ENCODE data around the gene NIP7. TPM values are rescaled to one million over a fixed set of nuclear protein-coding genes. Genes with fewer than 3 reads are reported as not detected.
"Not testable (repeated sequence)": the region's sequence is repeated elsewhere in the genome, so short reads cannot be mapped to it uniquely, and the experiment has no call there.

The NIP7 gene
- 10 to 100 TPM; 32.0 to 38.2 (median 33.7) TPM for polyA plus RNA-seq (ENCODE audit: insufficient read length in 4 of 4)

DNA sequence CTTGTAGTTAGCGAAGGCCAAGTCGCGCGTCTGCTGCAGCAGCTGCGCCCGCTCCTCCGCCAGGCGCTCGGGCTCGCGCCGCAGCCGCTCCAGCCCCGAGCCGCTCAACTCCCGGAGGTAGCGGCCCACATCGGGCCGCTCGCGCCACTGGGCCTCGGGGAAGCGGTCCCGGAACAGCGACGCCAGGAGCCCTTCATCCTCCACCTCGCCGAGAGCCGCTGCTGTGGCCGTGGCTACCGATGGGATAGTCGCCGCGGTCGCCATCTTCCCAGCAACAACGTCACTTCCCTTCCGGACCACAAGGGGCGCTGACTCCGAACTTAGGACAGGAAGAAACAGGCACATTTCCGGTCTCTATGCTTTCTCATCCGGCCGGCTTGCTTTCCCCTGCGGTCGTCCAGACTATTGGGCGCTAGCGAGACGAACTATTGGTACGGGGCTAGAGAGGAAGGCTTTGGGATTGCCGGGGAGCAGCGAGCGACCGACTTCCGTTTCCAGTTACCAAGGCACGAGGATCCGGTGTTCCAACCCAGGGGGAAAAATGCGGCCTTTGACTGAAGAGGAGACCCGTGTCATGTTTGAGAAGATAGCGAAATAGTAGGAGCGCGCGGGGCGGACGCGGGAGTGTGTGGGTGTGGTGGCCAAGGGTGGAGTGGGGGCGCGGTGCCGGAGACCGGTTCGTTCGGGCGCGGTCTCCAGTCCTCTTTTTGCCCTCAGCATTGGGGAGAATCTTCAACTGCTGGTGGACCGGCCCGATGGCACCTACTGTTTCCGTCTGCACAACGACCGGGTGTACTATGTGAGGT lies at the start of gene NIP7, which contains the start of gene COG8:
Gene NIP7, plus strand, starts transcription at position 484 of the 806 bp plus-strand sequence. Its CDS starts 58 bp downstream, at position 542.
Gene COG8, minus strand, starts transcription at position 276 of the 806 bp plus-strand sequence. Its CDS starts 12 bp downstream, at position 264.
- DNase-seq (ENCODE audit: low read depth in 4 of 4, low spot score in 3 of 4): peak; percentile 95 to 98 (median 97)

DNA sequence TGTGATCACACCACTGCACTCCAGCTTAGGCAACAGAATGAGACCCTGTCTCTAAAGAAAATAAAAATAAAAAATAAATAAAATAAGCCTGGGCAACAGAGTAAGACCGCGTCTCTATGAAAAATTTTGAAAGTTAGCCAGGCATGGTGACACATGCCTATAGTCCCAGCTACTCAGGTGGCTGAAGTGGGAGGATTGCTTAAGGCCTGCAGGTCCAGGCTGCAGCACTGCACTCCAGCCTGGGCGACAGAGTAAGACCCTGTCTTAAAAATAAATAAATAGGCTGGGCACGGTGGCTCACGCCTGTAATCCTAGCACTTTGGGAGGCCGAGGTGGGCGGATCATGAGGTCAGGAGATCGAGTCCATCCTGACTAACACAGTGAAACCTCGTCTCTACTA lies 47.9 kb upstream of the NIP7 start:
- DNase-seq (ENCODE audit: low read depth in 4 of 4, low spot score in 3 of 4): not testable (repeated sequence)

DNA sequence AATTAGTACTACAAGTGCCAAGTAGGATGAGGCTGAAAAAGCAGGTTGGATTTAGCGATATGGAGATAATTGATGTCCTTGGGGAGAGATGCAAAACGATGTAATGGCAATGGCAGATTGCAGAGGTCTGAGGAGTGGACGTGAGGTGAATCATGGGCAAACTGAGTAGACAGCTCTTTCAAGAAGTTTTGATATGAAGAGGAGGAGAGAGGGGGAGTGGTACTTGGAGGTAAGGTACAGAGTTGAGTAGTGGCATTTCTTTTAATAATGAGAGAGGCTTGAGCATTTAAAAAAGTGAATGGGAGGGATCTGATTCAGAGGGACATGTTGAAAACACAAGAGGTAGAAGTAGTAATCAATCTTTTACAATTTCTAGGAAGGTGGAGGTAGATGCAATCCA lies 46.2 kb upstream of the NIP7 start:
- no peak for DNase-seq (ENCODE audit: low read depth in 4 of 4, low spot score in 3 of 4)

DNA sequence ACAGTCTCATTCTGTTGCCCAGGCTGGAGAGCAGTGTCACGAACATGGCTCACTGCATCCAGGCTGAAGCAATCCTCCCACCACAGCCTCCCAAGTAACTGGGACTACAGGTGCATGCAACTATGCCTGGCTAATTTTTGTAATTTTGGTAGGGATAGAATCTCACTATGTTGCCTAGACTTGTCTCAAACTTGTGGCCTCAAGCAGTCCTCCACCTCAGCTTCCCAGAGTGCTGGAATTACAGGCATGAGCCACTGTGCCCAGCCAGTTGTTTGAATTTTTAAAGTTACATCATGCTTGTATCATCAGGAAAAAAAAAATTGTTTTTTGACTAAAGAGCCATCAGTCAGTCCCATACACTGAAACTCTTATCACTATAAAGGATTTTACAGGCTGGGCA lies 45.5 kb upstream of the NIP7 start:
- DNase-seq (ENCODE audit: low read depth in 4 of 4, low spot score in 3 of 4): no peak

DNA sequence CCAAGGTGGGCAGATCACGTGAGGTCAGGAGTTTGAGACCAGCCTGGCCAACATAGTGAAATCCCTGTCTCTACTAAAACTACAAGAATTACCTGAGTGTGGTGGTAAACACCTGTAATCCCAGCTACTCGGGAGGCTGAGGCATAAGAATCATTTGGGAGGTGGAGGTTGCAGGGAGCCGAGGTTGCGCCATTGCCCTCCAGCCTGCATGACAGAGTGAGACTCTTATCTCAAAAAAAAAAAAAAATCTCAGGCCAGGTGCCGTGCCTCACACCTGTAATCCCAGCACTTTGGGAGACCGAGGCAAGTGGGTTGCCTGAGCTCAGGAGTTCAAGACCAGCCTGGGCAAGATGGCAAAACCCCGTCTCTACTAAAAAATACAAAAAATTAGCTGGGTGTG lies 42.8 kb upstream of the NIP7 start:
- DNase-seq (ENCODE audit: low read depth in 4 of 4, low spot score in 3 of 4): not testable (repeated sequence)

DNA sequence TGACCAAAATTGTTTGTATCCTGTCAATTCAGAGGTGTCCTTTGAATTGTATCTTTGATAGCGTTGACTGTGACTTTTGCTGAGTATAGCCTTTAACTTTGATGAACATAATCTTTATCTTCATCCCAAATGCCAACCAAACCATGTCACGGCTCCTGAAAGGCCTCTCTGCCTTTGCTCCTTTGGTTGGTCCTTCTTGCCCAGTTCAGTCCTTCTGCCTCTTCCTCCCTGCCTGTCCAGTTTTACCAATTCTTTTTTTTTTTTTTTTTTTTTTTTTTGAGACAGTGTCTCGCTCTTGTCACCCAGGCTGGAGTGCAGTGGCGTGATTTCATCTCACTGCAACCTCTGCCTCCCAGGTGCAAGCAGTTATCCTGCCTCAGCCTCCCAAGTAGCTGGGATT lies 41.3 kb upstream of the NIP7 start:
- DNase-seq (ENCODE audit: low read depth in 4 of 4, low spot score in 3 of 4): no peak

DNA sequence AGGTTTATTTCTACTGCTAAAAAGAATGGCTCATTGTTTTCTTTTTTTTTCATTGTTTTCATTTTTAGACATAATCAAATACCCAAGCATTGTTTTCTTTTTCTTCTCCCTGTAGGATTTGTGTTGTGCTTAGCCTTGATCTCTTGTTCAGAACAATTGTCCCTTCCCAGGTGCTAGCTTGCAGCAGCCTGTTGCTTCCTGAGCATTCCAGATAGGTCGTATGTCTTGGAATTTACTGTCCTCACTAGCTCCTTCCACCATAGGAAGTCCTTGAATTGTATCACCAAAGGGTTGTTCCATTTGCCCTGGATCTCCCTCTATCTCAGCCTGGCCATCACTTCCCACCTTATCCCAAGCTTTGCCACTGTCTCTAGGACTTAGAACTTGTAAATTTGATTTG lies 38.4 kb upstream of the NIP7 start:
- no peak for DNase-seq (ENCODE audit: low read depth in 4 of 4, low spot score in 3 of 4)

DNA sequence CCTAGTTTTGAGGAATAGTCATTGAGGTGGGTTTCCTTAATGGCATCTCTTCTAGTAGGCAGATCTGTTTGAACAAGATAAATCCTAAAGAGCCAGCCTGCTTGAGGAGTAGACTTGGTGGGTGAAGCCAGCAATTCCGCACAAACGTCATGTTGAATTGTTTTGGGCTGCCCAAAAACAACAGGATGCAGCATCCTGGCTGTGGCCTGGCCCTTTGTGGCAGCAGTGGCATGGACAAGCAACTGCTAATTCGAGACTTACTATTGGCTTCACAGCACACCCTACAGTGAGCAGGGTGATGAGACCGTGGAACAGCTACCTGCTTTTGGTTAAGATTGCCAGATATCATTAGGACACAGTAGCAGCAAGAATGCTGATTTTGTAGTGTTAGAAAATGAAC lies 37.7 kb upstream of the NIP7 start:
- DNase-seq (ENCODE audit: low read depth in 4 of 4, low spot score in 3 of 4): no peak

DNA sequence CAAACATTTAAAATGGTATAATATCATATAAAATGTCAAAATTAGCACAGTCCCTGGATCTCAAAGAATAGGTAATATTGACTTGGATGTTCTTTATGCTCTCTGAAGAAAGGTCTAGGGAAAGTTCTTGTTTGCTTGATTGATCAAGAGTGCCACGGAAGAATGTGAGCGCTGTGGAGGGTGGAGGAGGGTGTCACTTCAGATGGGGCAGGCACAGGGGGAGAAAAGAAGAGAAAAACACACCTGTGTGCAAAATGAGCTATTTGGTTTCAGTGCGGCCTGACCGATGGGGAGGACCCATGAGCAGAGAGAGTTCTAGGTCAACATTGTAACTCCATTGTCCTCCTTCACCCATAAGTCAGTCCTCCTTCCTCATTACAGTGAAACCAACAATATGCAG lies 37.3 kb upstream of the NIP7 start:
- DNase-seq (ENCODE audit: low read depth in 4 of 4, low spot score in 3 of 4): no peak

DNA sequence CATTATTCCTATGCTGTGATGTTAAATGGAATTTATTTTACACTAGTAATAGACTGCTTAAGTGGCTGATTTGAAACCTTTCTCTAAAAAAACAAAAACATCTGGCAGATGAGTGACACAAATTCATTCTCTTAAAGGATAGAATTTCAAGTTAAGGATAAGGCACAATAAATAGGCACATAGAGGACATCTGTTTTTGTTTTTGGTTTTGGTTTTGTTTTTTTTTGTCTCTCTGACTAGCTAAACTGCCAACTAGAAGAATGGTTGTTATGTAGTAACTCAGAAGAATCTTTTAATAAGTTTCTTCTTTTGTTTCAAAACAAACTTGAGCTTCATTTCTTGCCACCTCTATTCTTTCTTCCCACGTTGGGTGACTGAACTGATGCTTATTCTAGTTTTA lies 33.5 kb upstream of the NIP7 start:
- DNase-seq (ENCODE audit: low read depth in 4 of 4, low spot score in 3 of 4): no peak

DNA sequence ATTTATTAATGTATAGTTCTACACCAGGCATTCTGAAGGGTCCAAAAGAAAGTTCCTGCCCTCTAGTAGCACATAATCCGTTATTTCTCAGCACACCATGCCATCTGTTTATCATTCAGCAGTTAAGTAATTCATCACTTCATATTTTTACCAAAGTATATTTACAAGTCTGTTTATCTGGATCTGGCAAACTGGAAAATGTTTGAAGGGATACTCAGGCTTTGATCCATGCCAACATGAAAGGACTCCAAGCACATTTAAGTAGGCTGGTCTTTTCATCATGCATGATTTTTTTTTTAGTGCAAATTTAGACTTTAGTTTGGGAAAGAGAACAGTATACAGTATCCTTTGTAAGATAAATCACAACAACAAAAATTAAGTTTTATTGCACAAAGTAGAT lies 32.5 kb upstream of the NIP7 start:
- DNase-seq (ENCODE audit: low read depth in 4 of 4, low spot score in 3 of 4): no peak

DNA sequence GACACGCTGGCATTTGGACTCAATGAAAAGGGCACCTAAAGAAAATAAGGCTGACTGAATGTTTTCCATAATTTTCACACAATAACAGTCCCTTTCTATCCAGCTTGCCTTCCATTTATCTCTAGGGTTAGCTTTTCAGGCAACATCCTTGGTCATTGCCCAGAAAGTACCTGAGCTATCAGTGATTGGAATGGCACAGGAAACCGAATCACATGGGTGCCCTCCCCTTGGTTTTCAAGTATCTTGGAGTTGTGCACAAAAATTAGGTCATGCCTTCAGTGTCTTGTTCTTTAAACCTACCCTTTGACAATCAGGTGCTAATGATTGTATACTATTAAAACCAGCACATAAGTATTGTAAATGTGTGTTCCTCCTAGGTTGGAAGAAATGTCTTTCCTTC lies 31.7 kb upstream of the NIP7 start:
- DNase-seq (ENCODE audit: low read depth in 4 of 4, low spot score in 3 of 4): no peak

DNA sequence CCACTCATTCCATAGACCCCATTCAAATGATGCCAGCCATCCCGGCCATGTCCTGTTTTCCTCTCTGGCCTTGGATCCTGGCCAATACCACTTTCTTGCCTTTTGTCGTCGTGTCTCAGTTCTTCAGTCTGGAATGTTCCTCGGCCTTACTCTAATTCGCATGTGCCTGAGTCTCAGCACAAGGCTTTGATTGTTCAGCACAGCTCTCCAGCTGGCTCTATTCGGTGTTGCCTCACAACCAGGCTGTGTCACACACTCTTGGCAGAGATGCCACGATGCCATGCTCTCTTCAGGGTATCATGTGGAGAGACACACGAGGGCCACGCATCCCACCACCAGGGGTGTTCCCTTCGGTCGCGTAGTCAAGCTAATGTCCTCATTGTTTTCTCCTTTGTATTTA lies 30.3 kb upstream of the NIP7 start:
- no peak for DNase-seq (ENCODE audit: low read depth in 4 of 4, low spot score in 3 of 4)

DNA sequence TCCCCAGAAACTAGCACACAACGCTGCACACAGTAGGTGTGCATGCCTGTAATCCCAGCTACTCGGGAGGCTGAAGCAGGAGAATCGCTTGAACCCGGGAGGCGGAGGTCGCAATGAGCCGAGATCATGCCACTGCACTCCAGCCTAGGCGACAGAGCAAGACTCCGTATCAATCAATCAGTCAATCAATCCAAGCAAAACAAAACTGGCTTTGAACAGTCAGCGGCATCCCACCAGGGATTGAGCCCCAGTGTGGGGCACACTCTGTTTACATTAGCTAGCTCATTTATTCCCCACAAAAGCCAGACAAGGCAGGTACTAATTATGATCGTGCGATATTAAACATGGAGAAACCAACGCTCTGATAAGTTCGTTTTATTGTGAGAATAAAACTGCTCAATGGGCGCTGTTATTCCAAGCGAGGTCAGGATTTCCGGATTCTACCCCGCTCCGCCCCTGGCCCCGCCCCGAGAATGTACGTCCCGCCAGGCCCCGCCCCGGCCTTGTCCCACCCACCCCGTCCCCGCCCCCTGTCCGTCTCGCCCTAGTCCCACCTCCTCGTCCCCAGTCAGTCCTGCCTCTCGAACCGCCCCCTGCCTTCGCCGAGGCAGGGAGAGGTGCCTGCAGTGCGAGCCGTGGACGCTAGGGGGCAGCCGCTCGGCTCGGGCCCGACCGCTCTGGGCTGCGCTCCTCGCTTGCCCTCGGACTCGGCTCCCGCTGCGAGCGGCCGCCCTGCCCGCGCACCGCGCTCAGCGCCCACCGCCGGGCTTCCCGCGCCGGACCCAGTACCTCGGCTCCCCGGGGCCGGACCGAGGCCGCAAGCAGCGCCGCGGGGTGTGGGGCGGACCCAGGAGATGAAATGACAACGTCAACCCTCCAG lies 28.7 kb upstream of the NIP7 start, which contains the start of gene VPS4A:
Gene VPS4A, plus strand, starts transcription at position 698 of the 880 bp plus-strand sequence. Its CDS starts 162 bp downstream, at position 860.
- DNase-seq (ENCODE audit: low read depth in 4 of 4, low spot score in 3 of 4): peak; percentile 88 to 92 (median 92)

DNA sequence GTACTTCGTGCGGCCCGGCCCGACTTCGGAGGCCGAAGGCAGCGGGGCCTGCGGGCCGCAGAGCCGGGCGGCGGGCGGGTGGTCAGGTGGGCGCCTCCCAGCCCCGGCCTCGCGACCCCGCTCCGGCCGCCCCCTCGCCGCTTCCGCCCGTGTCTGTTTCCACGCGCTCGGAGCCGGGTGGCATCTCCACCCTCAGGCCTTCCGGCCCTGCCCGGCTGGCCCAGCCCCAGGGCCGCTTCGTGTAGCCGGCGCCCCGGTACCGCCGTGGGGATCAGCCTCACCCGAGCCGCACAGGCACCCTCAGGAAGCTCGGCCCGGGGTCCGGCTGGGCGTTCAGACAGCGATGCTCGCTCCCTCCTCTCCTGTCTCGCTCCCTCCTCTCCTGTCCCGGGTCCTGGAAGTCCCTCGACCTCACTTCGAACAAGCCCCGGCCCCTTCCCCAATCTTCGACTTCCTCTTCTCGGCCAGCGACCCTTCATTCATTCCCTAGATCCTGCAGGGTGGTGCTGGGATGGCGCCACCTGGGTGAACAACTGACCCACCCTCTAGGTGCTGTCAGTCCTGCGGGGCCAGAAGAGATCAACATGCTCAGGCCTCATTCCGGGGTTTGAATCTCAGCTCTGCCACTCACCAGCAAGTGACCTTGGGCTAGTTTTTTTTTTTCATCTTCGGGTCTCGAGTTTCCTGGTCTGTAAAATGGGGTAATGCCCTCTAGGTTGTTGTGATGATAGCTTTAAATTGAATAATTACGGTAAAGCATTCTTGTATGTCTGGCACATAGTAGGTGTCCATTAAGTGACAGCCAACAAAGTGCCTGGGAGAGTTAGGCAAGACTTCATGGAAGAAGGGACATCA lies 27.8 kb upstream of the NIP7 start:
- no peak for DNase-seq (ENCODE audit: low read depth in 4 of 4, low spot score in 3 of 4)

DNA sequence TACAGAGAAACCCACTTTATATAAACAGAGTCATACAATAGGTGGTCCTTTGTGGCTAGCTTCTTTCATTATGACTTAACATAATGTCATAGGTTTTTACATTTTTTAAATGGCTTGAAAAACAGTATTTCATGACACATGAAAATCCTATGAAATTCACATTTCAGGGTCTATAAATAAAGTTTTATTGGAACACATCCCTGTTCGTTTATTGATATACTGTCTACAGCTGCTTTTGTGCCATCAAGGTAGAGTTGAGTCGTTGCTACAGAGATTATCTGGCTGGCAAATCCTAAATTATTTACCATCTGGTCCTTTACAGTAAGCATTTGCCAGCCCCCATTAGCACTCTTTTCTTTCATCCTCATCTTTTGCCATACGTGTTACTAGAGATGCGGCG lies 26.1 kb upstream of the NIP7 start:
- no peak for DNase-seq (ENCODE audit: low read depth in 4 of 4, low spot score in 3 of 4)

DNA sequence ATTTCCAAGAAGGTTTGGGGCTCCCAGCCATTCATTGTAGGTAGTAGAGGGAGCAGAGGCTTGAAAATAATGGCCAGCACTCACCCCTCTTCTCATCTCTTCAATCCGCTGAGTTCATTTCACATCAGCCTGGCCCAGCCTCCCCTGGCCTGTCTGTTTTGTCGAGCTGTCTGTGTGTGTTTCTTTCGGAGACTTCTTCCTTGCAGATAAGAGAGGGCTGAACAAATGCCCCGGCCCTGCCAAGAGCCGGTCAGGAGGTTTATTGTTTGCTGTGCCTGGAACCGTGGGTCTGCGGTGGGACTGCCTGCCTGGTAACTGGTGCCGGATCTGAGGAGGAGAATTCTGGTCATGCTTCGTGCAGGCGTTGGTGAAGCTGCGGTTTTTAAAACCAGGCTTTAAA lies 25.0 kb upstream of the NIP7 start:
- no peak for DNase-seq (ENCODE audit: low read depth in 4 of 4, low spot score in 3 of 4)

DNA sequence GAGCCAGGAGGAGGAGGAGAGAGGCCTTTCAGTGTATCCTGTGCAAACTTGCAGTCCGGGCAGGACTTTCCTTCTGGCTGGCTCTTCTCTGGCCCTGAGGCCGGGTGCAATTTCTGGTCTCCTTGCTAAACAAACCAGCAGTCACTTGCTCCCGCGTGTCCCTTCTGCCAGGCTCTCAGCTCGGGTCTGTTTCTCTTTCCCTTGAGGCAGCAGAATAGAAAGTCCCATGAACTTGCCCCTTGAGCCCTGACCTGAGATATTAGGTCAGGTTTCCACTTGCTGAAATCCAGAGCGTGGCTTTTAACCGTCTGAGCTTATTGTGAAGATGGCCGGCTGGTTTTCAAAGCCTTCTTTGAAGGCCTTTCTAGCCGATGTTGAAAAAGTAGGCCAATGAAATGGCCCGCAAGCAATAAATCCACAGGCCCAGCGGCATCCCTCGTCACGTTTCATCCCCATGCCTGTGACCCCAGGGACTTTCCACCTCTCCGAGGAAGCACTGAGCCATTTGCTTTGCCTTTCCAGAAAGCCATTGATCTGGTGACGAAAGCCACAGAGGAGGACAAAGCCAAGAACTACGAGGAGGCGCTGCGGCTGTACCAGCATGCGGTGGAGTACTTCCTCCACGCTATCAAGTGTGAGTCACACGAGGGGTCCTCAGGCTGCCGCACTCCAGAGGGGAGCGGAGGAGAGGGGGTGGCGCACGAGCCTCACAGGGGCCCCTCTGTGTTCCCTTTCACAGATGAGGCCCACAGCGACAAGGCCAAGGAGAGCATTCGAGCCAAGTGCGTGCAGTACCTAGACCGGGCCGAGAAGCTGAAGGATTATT lies 23.9 kb upstream of the NIP7 start:
- DNase-seq (ENCODE audit: low read depth in 4 of 4, low spot score in 3 of 4): no peak

DNA sequence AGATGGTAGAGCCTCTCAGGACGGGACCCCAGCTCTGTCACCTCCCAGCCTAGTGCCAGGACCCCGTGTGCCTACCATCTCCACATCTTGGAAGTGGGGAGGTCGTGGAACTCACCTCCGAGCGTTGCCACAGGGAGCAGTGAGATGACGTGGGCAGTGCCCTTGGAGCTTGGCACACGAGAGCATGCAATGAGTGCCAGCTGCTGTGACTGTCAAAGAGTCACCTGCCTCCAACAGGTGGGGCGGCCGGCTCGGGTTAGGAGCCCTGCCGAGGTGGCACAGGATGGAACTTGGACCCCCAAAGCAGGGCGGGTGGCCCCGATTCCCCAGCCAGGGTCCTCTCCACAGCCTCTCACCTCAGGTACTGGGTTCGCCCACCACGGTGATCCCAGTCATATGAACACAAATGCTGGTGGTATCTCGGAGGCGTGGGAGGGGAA lies 23.0 kb upstream of the NIP7 start:
- no peak for DNase-seq (ENCODE audit: low read depth in 4 of 4, low spot score in 3 of 4)

Data from right renal pelvis (tissue), 4 donors.